WERI-Rb-1 (cell line): ENCODE measurements around the gene TLE2.
A peak's percentile ranks its signal among the peaks of the same experiment; 100 is the strongest.

Source experiments
- DNase-seq: peaks from one replicate; pipeline ENCODE4 v3.0.0-alpha.2; 2020
- H3K27ac ChIP-seq: fragments of 250-450 bp; sonication (Bioruptor Pico); 2 replicates; pipeline ENCODE4 v1.5.1; 2020; ENCODE audit warnings: mild to moderate bottlenecking, moderate library complexity
- H3K27me3 ChIP-seq: fragments of 250-450 bp; sonication (Bioruptor Pico); 2 replicates; pipeline ENCODE4 v1.5.1; 2021; ENCODE audit warnings: mild to moderate bottlenecking, low read depth, moderate library complexity; ENCODE audit not compliant: insufficient read depth, severe bottlenecking
- H3K36me3 ChIP-seq: fragments of 250-450 bp; sonication (Bioruptor Pico); 2 replicates; pipeline ENCODE4 v1.5.1; 2020; ENCODE audit warnings: mild to moderate bottlenecking, moderate library complexity
- H3K4me3 ChIP-seq: 2 replicates; pipeline ENCODE4 v1.5.1; 2011; ENCODE audit warnings: low read depth, mild to moderate bottlenecking, control low read depth, low read length
- H3K9me3 ChIP-seq: fragments of 250-450 bp; sonication (Bioruptor Pico); 2 replicates; pipeline ENCODE4 v1.5.1; 2021; ENCODE audit warnings: mild to moderate bottlenecking, moderate library complexity; ENCODE audit not compliant: severe bottlenecking
- TF ChIP-seq, protein P1 (sequence below): IDR thresholded peaks from 2 replicates; pipeline ENCODE4 v1.5.1; 2011; ENCODE audit warnings: low read depth, mild to moderate bottlenecking, control low read depth, inconsistent platforms, low read length

TLE2 gene

DNA sequence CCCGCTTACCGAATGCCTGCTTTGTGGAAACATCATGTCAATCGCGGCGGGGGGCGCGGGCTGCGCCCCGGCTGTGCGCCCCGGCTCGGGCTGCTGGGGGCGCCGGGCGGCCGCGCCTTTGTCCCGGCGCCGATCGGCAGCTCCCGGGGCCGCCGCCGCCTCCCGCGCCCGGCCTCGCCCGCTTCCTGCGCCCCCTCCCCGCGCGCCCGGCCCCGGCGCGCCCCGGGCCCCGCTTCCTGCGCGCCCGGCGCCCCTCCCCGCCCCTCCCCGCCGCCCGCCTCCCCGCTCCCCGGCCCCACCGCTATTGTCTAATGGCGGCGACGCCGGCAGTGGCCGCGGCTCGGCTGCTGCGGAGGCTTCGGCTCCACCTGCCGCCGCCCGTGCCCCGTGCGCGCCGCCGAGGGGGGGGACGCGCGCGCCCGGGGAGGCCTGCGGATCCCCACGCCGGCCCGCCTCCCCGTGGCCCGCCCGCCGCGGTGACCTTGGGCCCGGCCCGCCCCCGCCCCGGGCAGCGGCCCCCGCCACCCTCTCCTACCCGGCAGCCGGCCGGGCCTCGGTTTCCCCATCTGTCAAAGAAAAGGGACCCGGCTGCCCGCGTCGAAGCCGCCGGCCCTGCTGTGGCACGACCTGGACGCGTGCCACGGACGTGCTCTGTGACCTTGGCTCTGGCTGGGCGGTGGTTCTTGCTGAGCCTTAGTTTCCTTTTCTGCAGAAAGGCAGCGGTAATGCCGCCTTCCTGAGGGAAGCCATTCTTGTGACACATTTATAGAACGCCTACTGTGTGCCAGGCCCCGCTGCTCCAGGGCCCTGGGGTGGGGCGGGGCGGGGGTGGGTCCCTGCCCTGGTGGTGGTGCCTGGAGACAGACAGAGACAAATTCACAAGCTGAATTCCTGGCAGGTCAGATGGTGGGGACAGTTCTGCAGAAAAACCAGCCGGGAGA, 33.4 kb upstream of the TLE2 start, which contains the start of gene TLE5:
TLE5 (minus strand) TSS at position 331 of the 941 bp plus-strand sequence; CDS start at position 36, 295 bp downstream.
- DNase-seq = peak; percentile 62
- Histone ChIP-seq H3K36me3 (peaks cover 36% of the 10 kb centered on the region), H3K27me3 (no peaks in the 10 kb centered on the region), H3K9me3 (no peaks in the 10 kb centered on the region), H3K4me3 (peak within 1 kb of the TSS; percentile 92), H3K27ac (peak within 1 kb of the TSS; percentile 92)
- TF ChIP-seq, protein P1, sequence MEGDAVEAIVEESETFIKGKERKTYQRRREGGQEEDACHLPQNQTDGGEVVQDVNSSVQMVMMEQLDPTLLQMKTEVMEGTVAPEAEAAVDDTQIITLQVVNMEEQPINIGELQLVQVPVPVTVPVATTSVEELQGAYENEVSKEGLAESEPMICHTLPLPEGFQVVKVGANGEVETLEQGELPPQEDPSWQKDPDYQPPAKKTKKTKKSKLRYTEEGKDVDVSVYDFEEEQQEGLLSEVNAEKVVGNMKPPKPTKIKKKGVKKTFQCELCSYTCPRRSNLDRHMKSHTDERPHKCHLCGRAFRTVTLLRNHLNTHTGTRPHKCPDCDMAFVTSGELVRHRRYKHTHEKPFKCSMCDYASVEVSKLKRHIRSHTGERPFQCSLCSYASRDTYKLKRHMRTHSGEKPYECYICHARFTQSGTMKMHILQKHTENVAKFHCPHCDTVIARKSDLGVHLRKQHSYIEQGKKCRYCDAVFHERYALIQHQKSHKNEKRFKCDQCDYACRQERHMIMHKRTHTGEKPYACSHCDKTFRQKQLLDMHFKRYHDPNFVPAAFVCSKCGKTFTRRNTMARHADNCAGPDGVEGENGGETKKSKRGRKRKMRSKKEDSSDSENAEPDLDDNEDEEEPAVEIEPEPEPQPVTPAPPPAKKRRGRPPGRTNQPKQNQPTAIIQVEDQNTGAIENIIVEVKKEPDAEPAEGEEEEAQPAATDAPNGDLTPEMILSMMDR = no peak

DNA sequence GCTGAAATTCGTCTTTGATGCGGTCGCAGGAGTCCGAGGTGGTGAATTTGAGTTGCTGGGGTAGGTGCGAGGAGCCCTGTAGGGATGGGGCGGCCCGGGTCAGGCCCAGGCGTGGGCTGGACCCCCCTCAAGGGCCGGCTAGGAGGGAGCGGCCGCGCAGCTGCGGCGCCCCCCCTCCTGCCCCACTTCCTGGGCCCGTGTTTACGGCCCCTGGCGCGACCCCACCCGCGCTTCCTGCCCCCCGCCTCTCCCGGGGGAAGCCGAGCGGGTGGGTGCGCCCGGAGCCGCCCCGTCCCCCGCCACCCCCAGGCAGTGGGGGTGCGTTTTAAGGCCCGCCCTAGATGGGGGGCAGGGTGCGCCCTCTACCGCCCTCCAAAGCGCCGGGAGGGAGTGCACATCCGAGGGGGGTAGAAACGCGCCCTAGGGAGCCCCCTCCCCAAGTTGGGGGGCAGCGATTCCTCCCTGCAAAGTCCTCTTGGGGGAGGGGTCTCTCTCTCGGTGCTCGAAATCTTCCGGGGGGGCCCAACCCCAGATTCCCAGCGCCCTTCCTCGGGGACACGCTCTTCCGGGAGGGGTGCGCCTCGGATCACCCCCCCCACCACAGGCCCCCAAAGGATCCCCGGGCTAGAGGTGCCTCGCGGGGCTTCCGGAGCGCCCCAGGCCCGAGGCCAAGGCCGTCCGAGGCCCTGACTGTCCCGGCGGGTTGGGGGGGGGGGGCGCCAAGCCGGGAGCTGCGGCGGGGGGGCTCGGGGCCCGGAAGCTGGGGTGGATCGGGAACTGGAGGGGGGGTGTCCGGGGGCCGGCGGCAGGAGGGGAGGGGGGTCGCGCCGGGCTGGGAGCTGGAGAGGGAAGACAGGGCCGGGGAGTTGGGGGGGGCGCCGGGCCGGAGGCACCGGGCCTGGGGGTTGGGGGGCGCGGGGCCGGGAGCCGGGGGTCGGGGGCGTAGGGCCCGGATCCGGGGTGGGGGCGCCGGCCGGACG, 32.4 kb upstream of the TLE2 start:
- peak overlapping the region; percentile 92 for H3K4me3 ChIP-seq
- DNase-seq = no peak
- no peaks in the 10 kb centered on the region for H3K9me3 ChIP-seq
- H3K36me3 ChIP-seq = peaks cover 45% of the 10 kb centered on the region
- H3K27ac ChIP-seq = peak overlapping the region; percentile 92
- TF ChIP-seq, protein P1 = peak; percentile 50
- H3K27me3 ChIP-seq = no peaks in the 10 kb centered on the region

DNA sequence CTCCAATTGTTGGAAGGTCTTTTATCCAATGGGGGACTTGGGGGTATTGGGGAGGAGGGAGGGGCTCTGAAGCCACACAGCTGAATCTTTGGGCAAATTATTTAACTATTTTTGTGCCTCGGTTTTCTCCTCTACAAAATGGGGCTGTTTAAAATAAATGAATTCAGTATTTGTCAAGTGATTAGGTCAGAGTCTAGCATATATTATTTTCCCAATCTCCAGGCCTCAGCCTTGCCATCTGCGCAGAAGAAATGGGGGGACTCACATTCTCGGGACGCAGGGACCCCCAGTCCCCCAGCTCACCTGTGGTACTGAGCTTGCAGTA, 31.7 kb upstream of the TLE2 start:
- Histone ChIP-seq H3K4me3 (peak overlapping the region; percentile 92), H3K9me3 (no peaks in the 10 kb centered on the region), H3K36me3 (peaks cover 47% of the 10 kb centered on the region), H3K27me3 (no peaks in the 10 kb centered on the region), H3K27ac (peak overlapping the region; percentile 92)
- no peak for DNase-seq
- TF ChIP-seq, protein P1 = no peak

DNA sequence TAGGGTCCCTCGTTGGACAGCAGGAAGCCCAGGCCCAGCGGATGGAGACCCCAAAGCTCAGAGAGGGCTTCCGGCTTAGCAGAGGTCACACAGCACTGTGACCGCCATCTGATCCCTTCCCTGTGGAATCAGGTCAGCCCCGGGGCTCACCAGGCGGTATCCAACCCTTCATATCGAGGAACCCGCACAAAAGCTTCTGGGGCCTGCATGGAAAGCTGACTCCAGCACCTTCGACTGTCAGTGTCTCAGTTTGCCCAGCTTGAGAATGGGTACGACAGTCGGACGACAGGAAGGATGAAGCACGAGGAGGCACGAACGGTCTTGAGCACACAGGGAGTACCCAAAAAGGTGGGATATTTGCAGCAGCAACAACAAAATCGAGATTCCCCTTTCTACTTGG, 30.6 kb upstream of the TLE2 start:
- Histone ChIP-seq H3K9me3 (no peaks in the 10 kb centered on the region), H3K27ac (no peak overlapping the region), H3K27me3 (no peaks in the 10 kb centered on the region), H3K36me3 (peaks cover 59% of the 10 kb centered on the region), H3K4me3 (no peak overlapping the region)
- TF ChIP-seq, protein P1 = no peak
- no peak for DNase-seq

DNA sequence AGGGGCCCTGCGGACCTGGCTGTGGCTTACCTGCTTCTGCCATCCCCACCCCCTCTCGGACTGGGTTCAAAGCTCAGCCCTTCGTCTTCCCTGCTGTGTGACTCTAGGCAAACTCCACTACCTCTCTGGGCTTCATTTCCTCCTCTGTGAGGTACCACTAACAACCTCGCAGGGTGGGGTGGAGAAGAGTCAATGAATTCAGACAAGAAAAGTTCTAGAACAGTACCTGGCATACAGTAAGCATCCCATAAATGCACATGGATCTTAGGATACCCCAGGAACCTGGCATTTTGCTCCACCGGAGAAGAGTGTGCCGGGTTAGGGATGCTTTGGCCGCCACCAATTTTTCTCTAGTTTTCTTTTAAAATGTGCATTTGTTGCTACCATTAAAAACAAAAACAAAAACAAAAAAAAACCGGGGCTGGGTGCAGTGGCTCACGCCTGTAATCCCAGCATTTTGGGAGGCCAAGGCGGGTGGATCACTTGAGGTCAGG, 29.8 kb upstream of the TLE2 start:
- Histone ChIP-seq H3K27me3 (no peaks in the 10 kb centered on the region), H3K27ac (no peak overlapping the region), H3K36me3 (peaks cover 65% of the 10 kb centered on the region), H3K9me3 (no peaks in the 10 kb centered on the region), H3K4me3 (no peak overlapping the region)
- no peak for DNase-seq
- TF ChIP-seq, protein P1 = no peak
